ENCODE measurements around the gene THRAP3. TPM values are rescaled to one million over a fixed set of nuclear protein-coding genes. Genes with fewer than 3 reads are reported as not detected.

THRAP3 gene
- total RNA-seq, 4 donors from 2014 or later, result 25.8 to 73.7 (median 59.9) TPM

- H3K27me3 ChIP-seq, result peaks cover 27% of the 10 kb centered on the region
- peak overlapping the region; percentile 59 to 72 (median 71) for H3K4me3 ChIP-seq
- peak overlapping the region; percentile 82 to 91 (median 86) for H3K27ac ChIP-seq
- TF ChIP-seq CTCF (IDR thresholded peaks at IDR 0.05), result no peak
- no peak for TF ChIP-seq POLR2AphosphoS5 (IDR thresholded peaks at IDR 0.05)
- no peak for TF ChIP-seq EP300 (IDR thresholded peaks at IDR 0.05; ENCODE audit: low read depth)
- TF ChIP-seq POLR2A (IDR thresholded peaks at IDR 0.05), result no peak
- DNase-seq, result no peak
- in situ Hi-C loops (cut with MboI; ENCODE audit: low pct_ligation_motif_present in 1 of 4, low pct_unique_long_range_greater_than_20kb in 1 of 4, low sequenced_read_pairs in 3 of 4), result no loop called here
- no peaks in the 10 kb centered on the region for H3K36me3 ChIP-seq
- 43% methylated on average over 16 of the region's 67 CpGs; no CpG with 5 or more reads in 1 of the 2 donors for WGBS, 2 donors (ENCODE audit: low coverage in 1 of 2)
- peaks cover 11 to 38% (median 34%) of the 10 kb centered on the region in 4 donors for H3K4me1 ChIP-seq
- H3K9me3 ChIP-seq, result no peaks in the 10 kb centered on the region
- intact Hi-C loops (cut with DNase I; ENCODE audit: low total_unique reads), result no loop called here
Observed at GRCh38 chr1:36322041-36322785, 98.0 kb downstream of the THRAP3 start.

GRCh38 chr1:36322786-36323635, 98.8 kb downstream of the THRAP3 start:
- TF ChIP-seq POLR2AphosphoS5 (IDR thresholded peaks at IDR 0.05) (no peak), POLR2A (IDR thresholded peaks at IDR 0.05) (no peak), EP300 (IDR thresholded peaks at IDR 0.05; ENCODE audit: low read depth) (no peak), CTCF (IDR thresholded peaks at IDR 0.05) (no peak)
- no peaks in the 10 kb centered on the region for H3K9me3 ChIP-seq
- DNase-seq, result peak; percentile 56
- H3K4me1 ChIP-seq, result peaks cover 11 to 38% (median 34%) of the 10 kb centered on the region in 4 donors
- peaks cover 27% of the 10 kb centered on the region for H3K27me3 ChIP-seq
- peak overlapping the region; percentile 82 to 91 (median 86) for H3K27ac ChIP-seq
- in situ Hi-C loops (cut with MboI; ENCODE audit: low pct_ligation_motif_present in 1 of 4, low pct_unique_long_range_greater_than_20kb in 1 of 4, low sequenced_read_pairs in 3 of 4), result no loop called here
- no peaks in the 10 kb centered on the region for H3K36me3 ChIP-seq
- intact Hi-C loops (cut with DNase I; ENCODE audit: low total_unique reads), result no loop called here
- WGBS, 2 donors (ENCODE audit: low coverage in 1 of 2), result 11% methylated on average over 24 of the region's 83 CpGs; no CpG with 5 or more reads in 1 of the 2 donors
- H3K4me3 ChIP-seq, result peak overlapping the region; percentile 59 to 72 (median 71)

- peak; percentile 79 for DNase-seq
- Histone ChIP-seq H3K27me3 (peaks cover 27% of the 10 kb centered on the region), H3K4me1 (peaks cover 11 to 39% (median 35%) of the 10 kb centered on the region in 4 donors), H3K4me3 (peak within 1 kb of the TSS; percentile 59 to 72 (median 71)), H3K36me3 (no peaks in the 10 kb centered on the region), H3K9me3 (no peaks in the 10 kb centered on the region), H3K27ac (peak within 1 kb of the TSS; percentile 82 to 91 (median 86))
- TF ChIP-seq POLR2AphosphoS5 (IDR thresholded peaks at IDR 0.05), result peak in 1 of 3 donors; percentile 11
- no peak for TF ChIP-seq EP300 (IDR thresholded peaks at IDR 0.05; ENCODE audit: low read depth)
- WGBS, 2 donors (ENCODE audit: low coverage in 1 of 2), result 8% methylated on average over 16 of the region's 36 CpGs; no CpG with 5 or more reads in 1 of the 2 donors
- intact Hi-C loops (cut with DNase I; ENCODE audit: low total_unique reads), result no loop called here
- in situ Hi-C loops (cut with MboI; ENCODE audit: low pct_ligation_motif_present in 1 of 4, low pct_unique_long_range_greater_than_20kb in 1 of 4, low sequenced_read_pairs in 3 of 4), result no loop called here
Observed at GRCh38 chr1:36323636-36324352, 99.6 kb downstream of the THRAP3 start, which contains the start of gene EVA1B. EVA1B (minus strand) TSS chr1:36323645; CDS start chr1:36323037, 608 bp downstream.

- DNase-seq, result no peak
- Histone ChIP-seq H3K9me3 (no peaks in the 10 kb centered on the region), H3K36me3 (no peaks in the 10 kb centered on the region), H3K4me3 (peak overlapping the region in 1 of 4 donors; percentile 72), H3K27ac (peak overlapping the region; percentile 82 to 91 (median 86)), H3K4me1 (peaks cover 11 to 43% (median 39%) of the 10 kb centered on the region in 4 donors), H3K27me3 (peaks cover 27% of the 10 kb centered on the region)
- no peak for TF ChIP-seq POLR2A (IDR thresholded peaks at IDR 0.05)
- no peak for TF ChIP-seq CTCF (IDR thresholded peaks at IDR 0.05)
- TF ChIP-seq POLR2AphosphoS5 (IDR thresholded peaks at IDR 0.05), result no peak
- TF ChIP-seq EP300 (IDR thresholded peaks at IDR 0.05; ENCODE audit: low read depth), result no peak
- 23 to 35% methylated on average over 3 to 9 of the region's 9 CpGs for WGBS, 2 donors (ENCODE audit: low coverage in 1 of 2)
- intact Hi-C loops (cut with DNase I; ENCODE audit: low total_unique reads) (no loop called here), in situ Hi-C loops (cut with MboI; ENCODE audit: low pct_ligation_motif_present in 1 of 4, low pct_unique_long_range_greater_than_20kb in 1 of 4, low sequenced_read_pairs in 3 of 4) (no loop called here)
Observed at GRCh38 chr1:36324353-36324703, 100.1 kb downstream of the THRAP3 start.
